Keratinocyte (primary cell): ENCODE data around the gene NR1H3. TPM values are rescaled to one million over a fixed set of nuclear protein-coding genes. Genes with fewer than 3 reads are reported as not detected.

ENCODE experiments used
- DNase-seq: peaks from one replicate; pipeline ENCODE4 v3.0.0-alpha.2; 2011; ENCODE audit warnings: low read depth, missing footprints, low spot score
- FAIRE-seq: peaks from 2 replicates; lab custom pipeline; 2011; peaks lifted over from hg19 to GRCh38; lab: Jason Lieb, UNC
- H2AFZ ChIP-seq: 2 replicates; pipeline ENCODE4 v1.6.0; 2012; ENCODE audit warnings: low read length, control low read depth, inconsistent platforms; ENCODE audit not compliant: control insufficient read depth
- H3K27ac ChIP-seq: 2 replicates; pipeline ENCODE4 v1.5.1; 2011; ENCODE audit warnings: low read length; ENCODE audit not compliant: control insufficient read depth, insufficient read depth
- H3K27me3 ChIP-seq: 3 replicates; pipeline ENCODE4 v1.6.0; 2011; ENCODE audit warnings: low read length; ENCODE audit not compliant: control insufficient read depth, insufficient read depth; ENCODE audit errors: extremely low read depth
- H3K36me3 ChIP-seq, 2 experiments: 2 replicates in 1 of 2; 3 replicates in 1 of 2; pipeline ENCODE4 v1.5.1; 2011; ENCODE audit warnings: low read length in 2 of 2, mild to moderate bottlenecking in 1 of 2; ENCODE audit not compliant: control insufficient read depth in 2 of 2, insufficient read depth in 2 of 2; ENCODE audit errors: extremely low read depth in 1 of 2
- H3K4me1 ChIP-seq: 3 replicates; pipeline ENCODE4 v1.5.1; 2011; ENCODE audit warnings: low read length; ENCODE audit not compliant: control insufficient read depth, insufficient read depth; ENCODE audit errors: extremely low read depth
- H3K4me2 ChIP-seq: 3 replicates; pipeline ENCODE4 v1.6.0; 2011; ENCODE audit warnings: low read depth, low read length; ENCODE audit not compliant: control insufficient read depth, insufficient read depth; ENCODE audit errors: extremely low read depth
- H3K4me3 ChIP-seq, 3 experiments: fragments of 200-600 bp in 1 of 3; sonication (generic) in 1 of 3; 2 replicates in 2 of 3; 3 replicates in 1 of 3; pipeline ENCODE4 v1.5.1; 2011 to 2016; ENCODE audit warnings: low read length in 3 of 3, mild to moderate bottlenecking in 3 of 3, control low read depth in 2 of 3, inconsistent platforms in 1 of 3, low read depth in 1 of 3, mixed read lengths in 1 of 3, mixed run types in 1 of 3, moderate library complexity in 1 of 3; ENCODE audit not compliant: control insufficient read depth in 2 of 3, insufficient read depth in 2 of 3; ENCODE audit errors: extremely low read depth in 1 of 3
- H3K79me2 ChIP-seq: 2 replicates; pipeline ENCODE4 v1.6.0; 2012; ENCODE audit warnings: low read length; ENCODE audit not compliant: control insufficient read depth, insufficient read depth
- H3K9ac ChIP-seq: 3 replicates; pipeline ENCODE4 v1.6.0; 2011; ENCODE audit warnings: low read length; ENCODE audit not compliant: control insufficient read depth, insufficient read depth; ENCODE audit errors: extremely low read depth
- H3K9me1 ChIP-seq: 3 replicates; pipeline ENCODE4 v1.6.0; 2011; ENCODE audit warnings: low read length; ENCODE audit not compliant: control insufficient read depth, insufficient read depth; ENCODE audit errors: extremely low read depth
- H3K9me3 ChIP-seq: 2 replicates; pipeline ENCODE4 v1.5.1; 2012; ENCODE audit warnings: low read depth, low read length; ENCODE audit not compliant: control insufficient read depth
- H4K20me1 ChIP-seq: 3 replicates; pipeline ENCODE4 v1.6.0; 2011; ENCODE audit warnings: low read length; ENCODE audit not compliant: control insufficient read depth, insufficient read depth; ENCODE audit errors: extremely low read depth
- CTCF ChIP-seq, 3 experiments: IDR thresholded peaks in 1 of 3; conservative IDR thresholded peaks in 1 of 3; optimal IDR thresholded peaks in 1 of 3; 2 replicates in 2 of 3; 3 replicates in 1 of 3; pipeline versions ENCODE3 to v1.5.1; 2011; ENCODE audit warnings: low read length in 3 of 3, mild to moderate bottlenecking in 3 of 3, moderate library complexity in 2 of 3, control low read depth in 1 of 3, inconsistent platforms in 1 of 3; ENCODE audit not compliant: insufficient read depth in 2 of 3; ENCODE audit errors: extremely low read depth in 1 of 3
- EZH2 ChIP-seq: IDR thresholded peaks from one replicate; pipeline ENCODE4 v1.6.1; 2012; ENCODE audit warnings: inconsistent platforms, mild to moderate bottlenecking, low read length, moderate library complexity
- dilution Hi-C: fragments of 300-500 bp; cut with MboI; formaldehyde crosslinking; loops from one replicate; pipeline ENCODE4 v1.7.0; 2020; ENCODE audit warnings: low sequenced_read_pairs; ENCODE audit not compliant: extremely low pct_ligation_motif_present
- polyA plus RNA-seq, 5 experiments: library from polyadenylated mRNA; depleted of rRNA in 3 of 5; stranded (reverse) in 3 of 5; stranded (forward) in 1 of 5; unstranded in 1 of 5; fragments of >200 nt; gene quantifications; 1 replicate in 1 of 5; 2 replicates in 3 of 5; 3 replicates in 1 of 5; pipeline versions ENCODE4 v1.2.1 to v1.2.3, GENCODE V29; 2011 to 2012; ENCODE audit warnings: missing spikeins in 2 of 5, low read depth in 1 of 5, low replicate concordance in 1 of 5

Gene NR1H3
- polyA plus RNA-seq, 1 donor (not counting 4 experiments of a cell fraction or from before 2014, with no cell fraction given): 9.1 TPM

DNA sequence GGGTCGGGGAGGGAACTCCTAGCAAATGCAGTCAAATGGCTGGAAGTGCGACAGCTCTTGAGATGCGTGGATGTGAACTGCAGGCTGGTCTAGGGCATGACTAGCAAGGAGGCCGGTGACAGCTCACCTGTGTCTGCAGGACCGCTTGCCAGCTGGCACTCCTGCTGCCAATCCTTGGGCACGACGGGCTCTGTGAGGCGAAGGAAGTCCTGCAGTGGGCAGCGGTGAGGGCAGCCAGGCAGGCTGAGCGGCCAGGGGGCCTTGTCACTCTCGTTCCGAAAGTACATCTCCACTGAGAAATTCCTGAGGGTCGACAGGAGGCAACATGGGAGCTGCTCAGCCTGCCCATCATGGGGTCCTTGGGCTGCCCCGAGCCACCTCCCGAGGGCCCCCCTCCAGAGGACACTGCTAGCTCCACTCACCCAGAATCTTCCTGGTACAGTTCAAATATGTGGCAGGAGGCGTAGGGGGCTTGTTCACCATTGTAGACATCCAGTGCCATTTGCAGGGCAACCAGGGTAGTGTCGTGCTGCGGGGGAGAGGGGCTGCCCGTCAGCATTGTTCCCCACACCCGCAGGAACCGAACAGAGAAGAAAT, 15.1 kb upstream of the NR1H3 start:
- no peaks in the 10 kb centered on the region for H3K9me3 ChIP-seq
- peaks cover 32 to 39% of the 10 kb centered on the region in 2 experiments for H3K36me3 ChIP-seq
- H3K4me1 ChIP-seq: peaks cover 3% of the 10 kb centered on the region
- DNase-seq (no peak), FAIRE-seq (no peak)
- no peaks in the 10 kb centered on the region for H3K27me3 ChIP-seq
- no peak overlapping the region for H3K27ac ChIP-seq
- no peak overlapping the region for H3K4me3 ChIP-seq
- H3K79me2 ChIP-seq: peaks cover 3% of the 10 kb centered on the region
- dilution Hi-C loops: no loop called here
- no peak overlapping the region for H3K4me2 ChIP-seq
- H2AFZ ChIP-seq: no peak overlapping the region
- TF ChIP-seq EZH2 (no peak), CTCF (optimal IDR thresholded peaks at IDR 0.05 in 1 of 3, IDR thresholded peaks at IDR 0.05 in 1 of 3, conservative IDR thresholded peaks at IDR 0.05 in 1 of 3; ENCODE audit: extremely low read depth in 1 of 3, insufficient read depth in 2 of 3, low read length in 3 of 3) (no peak)
- H3K9me1 ChIP-seq: no peaks in the 10 kb centered on the region
- no peak overlapping the region for H3K9ac ChIP-seq
- H4K20me1 ChIP-seq: no peaks in the 10 kb centered on the region

- dilution Hi-C loops: no loop called here
- H3K27me3 ChIP-seq: no peaks in the 10 kb centered on the region
- TF ChIP-seq EZH2 (no peak), CTCF (optimal IDR thresholded peaks at IDR 0.05 in 1 of 3, IDR thresholded peaks at IDR 0.05 in 1 of 3, conservative IDR thresholded peaks at IDR 0.05 in 1 of 3; ENCODE audit: extremely low read depth in 1 of 3, insufficient read depth in 2 of 3, low read length in 3 of 3) (no peak)
- H3K79me2 ChIP-seq: peaks cover 3% of the 10 kb centered on the region
- no peak for DNase-seq
- no peak overlapping the region for H3K4me3 ChIP-seq
- no peak overlapping the region for H3K9ac ChIP-seq
- FAIRE-seq: no peak
- no peaks in the 10 kb centered on the region for H4K20me1 ChIP-seq
- H3K9me3 ChIP-seq: no peaks in the 10 kb centered on the region
- H3K27ac ChIP-seq: no peak overlapping the region
- no peaks in the 10 kb centered on the region for H3K9me1 ChIP-seq
- H2AFZ ChIP-seq: no peak overlapping the region
- H3K4me2 ChIP-seq: no peak overlapping the region
- H3K36me3 ChIP-seq: peaks cover 30 to 33% of the 10 kb centered on the region in 2 experiments
- peaks cover 7% of the 10 kb centered on the region for H3K4me1 ChIP-seq
Measured at GRCh38 chr11:47243454-47243853, 14.3 kb upstream of the NR1H3 start.
